CD14-positive monocyte (primary cell): ENCODE data around the gene NKAP. TPM values are rescaled to one million over a fixed set of nuclear protein-coding genes. Genes with fewer than 3 reads are reported as not detected.

Source experiments
- DNase-seq, 3 donors: peaks; one replicate each; pipeline ENCODE4 v3.0.0-alpha.2; 2011 to 2022
- H2AFZ ChIP-seq: 2 replicates; pipeline ENCODE4 v1.6.0; 2012; ENCODE audit warnings: mild to moderate bottlenecking, low read depth, low read length, inconsistent platforms; ENCODE audit not compliant: insufficient read depth, poor library complexity, severe bottlenecking
- H3K27ac ChIP-seq, 2 donors: 1 replicate in 1 of 2; 2 replicates in 1 of 2; pipeline ENCODE4 v1.5.1; 2012 to 2013; ENCODE audit warnings: low read length in 2 of 2, control low read depth in 1 of 2, inconsistent platforms in 1 of 2, low read depth in 1 of 2, mild to moderate bottlenecking in 1 of 2
- H3K27me3 ChIP-seq, 2 donors: one replicate each; pipeline versions ENCODE4 v1.6.0 to v1.6.1; 2011 to 2013; ENCODE audit warnings: low read length in 2 of 2; ENCODE audit not compliant: control insufficient read depth in 2 of 2, insufficient read depth in 2 of 2
- H3K36me3 ChIP-seq, 2 donors: replicated peaks in 1 of 2; 1 replicate in 1 of 2; 2 replicates in 1 of 2; pipeline versions ENCODE4 v1.5.1 to v1.6.1; 2012 to 2013; ENCODE audit warnings: low read length in 2 of 2, control low read depth in 1 of 2, inconsistent platforms in 1 of 2, mild to moderate bottlenecking in 1 of 2; ENCODE audit not compliant: insufficient read depth in 2 of 2, control insufficient read depth in 1 of 2
- H3K4me1 ChIP-seq, 2 donors: 1 replicate in 1 of 2; 2 replicates in 1 of 2; pipeline versions ENCODE4 v1.5.1 to v1.6.1; 2012 to 2013; ENCODE audit warnings: low read length in 2 of 2, control low read depth in 1 of 2, inconsistent platforms in 1 of 2, mild to moderate bottlenecking in 1 of 2, moderate library complexity in 1 of 2; ENCODE audit not compliant: insufficient read depth in 2 of 2, control insufficient read depth in 1 of 2
- H3K4me2 ChIP-seq: replicated peaks from 2 replicates; pipeline ENCODE3; 2012; ENCODE audit warnings: low read length, moderate library complexity, mild to moderate bottlenecking; ENCODE audit not compliant: poor library complexity, severe bottlenecking; ENCODE audit errors: extremely low read depth
- H3K4me3 ChIP-seq, 3 experiments: fragments of 200-600 bp in 1 of 3; sonication (generic) in 1 of 3; replicated peaks in 1 of 3; 1 replicate in 2 of 3; 2 replicates in 1 of 3; pipeline ENCODE4 v1.5.1; 2011 to 2013; ENCODE audit warnings: low read length in 3 of 3, mild to moderate bottlenecking in 3 of 3, control low read depth in 2 of 3, low read depth in 2 of 3, inconsistent platforms in 1 of 3, moderate library complexity in 1 of 3
- H3K79me2 ChIP-seq: 2 replicates; pipeline ENCODE4 v1.6.0; 2012; ENCODE audit warnings: mild to moderate bottlenecking, control low read depth, inconsistent platforms, low read length, moderate library complexity; ENCODE audit not compliant: insufficient read depth
- H3K9ac ChIP-seq: 2 replicates; pipeline ENCODE4 v1.6.0; 2017; ENCODE audit warnings: low read length, mild to moderate bottlenecking; ENCODE audit not compliant: insufficient read depth, poor library complexity, severe bottlenecking
- H3K9me3 ChIP-seq, 2 donors: replicated peaks in 1 of 2; 1 replicate in 1 of 2; 2 replicates in 1 of 2; pipeline versions ENCODE4 v1.5.1 to v1.6.1; 2012 to 2013; ENCODE audit warnings: low read length in 2 of 2, control low read depth in 1 of 2; ENCODE audit not compliant: control insufficient read depth in 1 of 2, insufficient read depth in 1 of 2
- H4K20me1 ChIP-seq: 2 replicates; pipeline ENCODE4 v1.6.0; 2012; ENCODE audit warnings: mild to moderate bottlenecking, low read length, control low read depth, moderate library complexity; ENCODE audit not compliant: insufficient read depth
- H3K27ac Mint-ChIP-seq, 7 donors: one replicate each; pipeline ENCODE4 v1.8.0; 2020; ENCODE audit warnings: mild to moderate bottlenecking in 7 of 7, mixed read lengths in 7 of 7, moderate library complexity in 6 of 7, inconsistent platforms in 2 of 7
- H3K27me3 Mint-ChIP-seq, 3 donors: one replicate each; pipeline ENCODE4 v1.8.0; 2021 to 2022; ENCODE audit warnings: low read depth in 3 of 3, mild to moderate bottlenecking in 3 of 3, mixed read lengths in 3 of 3, moderate library complexity in 3 of 3, inconsistent platforms in 1 of 3
- H3K36me3 Mint-ChIP-seq, 2 donors: one replicate each; pipeline ENCODE4 v1.8.0; 2020; ENCODE audit warnings: mixed read lengths in 2 of 2, inconsistent platforms in 1 of 2, mild to moderate bottlenecking in 1 of 2
- H3K4me1 Mint-ChIP-seq: one replicate; pipeline ENCODE4 v1.8.0; 2020; ENCODE audit warnings: mild to moderate bottlenecking, mixed read lengths
- H3K4me3 Mint-ChIP-seq, 2 donors: one replicate each; pipeline ENCODE4 v1.8.0; 2020; ENCODE audit warnings: mild to moderate bottlenecking in 2 of 2, mixed read lengths in 2 of 2, moderate library complexity in 1 of 2
- H3K9me3 Mint-ChIP-seq, 7 donors: one replicate each; pipeline ENCODE4 v1.8.0; 2020 to 2022; ENCODE audit warnings: mixed read lengths in 7 of 7, mild to moderate bottlenecking in 6 of 7, moderate library complexity in 6 of 7, inconsistent platforms in 2 of 7
- WGBS: methylation state at CpG from one replicate; pipeline ENCODE4 v1.1.5; 2013; ENCODE audit warnings: missing lambda C conversion rate; ENCODE audit not compliant: insufficient coverage; 5-methylcytosine and 5-hydroxymethylcytosine counted together
- intact Hi-C, 2 donors: fragments of 100-400 bp; cut with micrococcal nuclease; formaldehyde crosslinking; loops; one replicate each; pipeline versions ENCODE4 v1.15.0 to v1.15.1; 2023
- polyA plus RNA-seq, 3 donors: library from polyadenylated mRNA; depleted of rRNA in 1 of 3; unstranded in 2 of 3; stranded (reverse) in 1 of 3; fragments of 300-500 nt in 2 of 3; fragments of >200 nt in 1 of 3; fragmentation: Illumina TruSeq in 2 of 3; gene quantifications; 1 replicate in 2 of 3; 2 replicates in 1 of 3; pipeline ENCODE4 v1.2.3, GENCODE V29; 2012 to 2021
- TF ChIP-seq, protein P1 (sequence below): fragments of 200-600 bp; IDR thresholded peaks from one replicate; pipeline ENCODE4 v1.8.0; 2022; ENCODE audit warnings: antibody characterized with exemption, mild to moderate bottlenecking

NKAP gene
- polyA plus RNA-seq, 3 donors = 2.0 to 2.9 (median 2.1) TPM

DNA sequence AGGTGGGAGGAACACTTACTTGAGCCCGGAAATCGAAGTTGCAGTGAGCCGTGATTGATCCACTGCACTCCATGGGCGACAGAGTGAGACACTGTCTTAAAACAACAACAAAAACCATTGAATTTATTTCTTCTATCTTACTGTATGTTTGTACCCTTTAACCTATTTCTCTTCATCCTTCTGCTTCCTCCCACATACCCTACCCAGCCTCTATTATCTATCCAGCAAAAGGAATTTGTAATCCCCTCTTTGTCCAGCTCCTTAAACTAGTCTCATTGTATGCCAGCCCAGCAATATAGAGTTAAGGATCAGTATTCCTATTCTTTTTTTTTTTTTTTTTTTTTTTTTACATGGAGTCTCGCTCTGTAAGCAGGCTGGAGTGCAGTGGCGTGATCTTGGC, 1.9 kb upstream of the NKAP start:
- intact Hi-C loops = loop anchor here in 1 of 2 donors (10.0 kb wide), 1 partner anchor 481 kb away; the partner anchor contains the start of gene SLC25A5
- TF ChIP-seq, protein P1, sequence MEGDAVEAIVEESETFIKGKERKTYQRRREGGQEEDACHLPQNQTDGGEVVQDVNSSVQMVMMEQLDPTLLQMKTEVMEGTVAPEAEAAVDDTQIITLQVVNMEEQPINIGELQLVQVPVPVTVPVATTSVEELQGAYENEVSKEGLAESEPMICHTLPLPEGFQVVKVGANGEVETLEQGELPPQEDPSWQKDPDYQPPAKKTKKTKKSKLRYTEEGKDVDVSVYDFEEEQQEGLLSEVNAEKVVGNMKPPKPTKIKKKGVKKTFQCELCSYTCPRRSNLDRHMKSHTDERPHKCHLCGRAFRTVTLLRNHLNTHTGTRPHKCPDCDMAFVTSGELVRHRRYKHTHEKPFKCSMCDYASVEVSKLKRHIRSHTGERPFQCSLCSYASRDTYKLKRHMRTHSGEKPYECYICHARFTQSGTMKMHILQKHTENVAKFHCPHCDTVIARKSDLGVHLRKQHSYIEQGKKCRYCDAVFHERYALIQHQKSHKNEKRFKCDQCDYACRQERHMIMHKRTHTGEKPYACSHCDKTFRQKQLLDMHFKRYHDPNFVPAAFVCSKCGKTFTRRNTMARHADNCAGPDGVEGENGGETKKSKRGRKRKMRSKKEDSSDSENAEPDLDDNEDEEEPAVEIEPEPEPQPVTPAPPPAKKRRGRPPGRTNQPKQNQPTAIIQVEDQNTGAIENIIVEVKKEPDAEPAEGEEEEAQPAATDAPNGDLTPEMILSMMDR = no peak
- Mint-ChIP-seq H3K4me1 (peaks cover 32% of the 10 kb centered on the region), H3K27me3 (peaks cover 0 to 5% (median 0%) of the 10 kb centered on the region in 3 donors), H3K9me3 (peaks cover 0 to 5% (median 2%) of the 10 kb centered on the region in 7 donors), H3K36me3 (peaks cover 0 to 3% of the 10 kb centered on the region in 2 donors), H3K27ac (no peak overlapping the region), H3K4me3 (no peak overlapping the region)
- H3K4me1 ChIP-seq = peaks cover 27 to 30% of the 10 kb centered on the region in 2 donors
- WGBS = no CpG with 5 or more reads among the region's 6 CpGs
- no peak for DNase-seq
- no peaks in the 10 kb centered on the region for H3K27me3 ChIP-seq
- H3K36me3 ChIP-seq = no peaks in the 10 kb centered on the region
- no peaks in the 10 kb centered on the region for H4K20me1 ChIP-seq
- H3K4me2 ChIP-seq = no peak overlapping the region
- H3K9ac ChIP-seq = no peak overlapping the region
- H2AFZ ChIP-seq = no peak overlapping the region
- no peaks in the 10 kb centered on the region for H3K9me3 ChIP-seq
- no peak overlapping the region for H3K4me3 ChIP-seq
- peaks cover 17% of the 10 kb centered on the region for H3K79me2 ChIP-seq
- H3K27ac ChIP-seq = no peak overlapping the region

DNA sequence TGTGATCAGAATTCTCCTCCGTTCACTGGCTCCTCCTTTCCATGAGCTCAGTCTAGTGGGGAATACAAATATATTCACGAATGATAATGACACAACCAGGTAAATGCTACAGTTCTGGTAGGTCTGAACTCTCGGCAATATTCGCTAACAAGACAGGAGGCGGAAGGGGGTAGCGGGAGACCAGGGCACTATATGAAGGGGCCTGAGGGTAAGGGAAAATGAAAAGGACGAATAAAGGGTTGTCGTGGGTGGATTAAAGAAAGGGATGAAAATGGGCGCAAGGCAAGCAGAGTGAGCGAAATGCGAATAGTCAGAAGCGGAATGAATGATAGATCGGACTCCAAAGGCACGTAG, 743 bp downstream of the NKAP start:
- peak overlapping the region; percentile 92 to 97 (median 95) for H3K27ac Mint-ChIP-seq

More for the DNA sequence above, 743 bp downstream of the NKAP start:
- no peaks in the 10 kb centered on the region for H3K9me3 ChIP-seq
- H3K4me3 Mint-ChIP-seq = peak overlapping the region; percentile 90 to 98
- H3K27ac ChIP-seq = peak overlapping the region; percentile 87 to 95
- peaks cover 20% of the 10 kb centered on the region for H3K79me2 ChIP-seq
- 0% methylated on average over 8 of the region's 14 CpGs for WGBS
- intact Hi-C loops = loop anchor here in 1 of 2 donors (10.0 kb wide), 1 partner anchor 478 kb away; the partner anchor contains the start of gene SLC25A5
- H3K9me3 Mint-ChIP-seq = peaks cover 0 to 5% (median 2%) of the 10 kb centered on the region in 7 donors
- peaks cover under 1 to 6% of the 10 kb centered on the region in 2 donors for H3K36me3 ChIP-seq
- TF ChIP-seq, protein P1 = no peak
- H3K9ac ChIP-seq = peak overlapping the region; percentile 77
- H3K27me3 Mint-ChIP-seq = peaks cover 0 to 9% (median 0%) of the 10 kb centered on the region in 3 donors
- no peaks in the 10 kb centered on the region for H3K27me3 ChIP-seq
- peaks cover 18% of the 10 kb centered on the region for H3K4me1 Mint-ChIP-seq
- H3K36me3 Mint-ChIP-seq = peaks cover 4 to 5% of the 10 kb centered on the region in 2 donors
- H2AFZ ChIP-seq = peak overlapping the region; percentile 82
- peak overlapping the region; percentile 73 for H3K4me2 ChIP-seq
- no peak for DNase-seq
- H3K4me1 ChIP-seq = peaks cover 15 to 16% of the 10 kb centered on the region in 2 donors
- peak overlapping the region; percentile 73 to 87 (median 79) for H3K4me3 ChIP-seq
- H4K20me1 ChIP-seq = no peaks in the 10 kb centered on the region
